ENCODE measurements around the gene SCAP. TPM values are rescaled to one million over a fixed set of nuclear protein-coding genes. Genes with fewer than 3 reads are reported as not detected.
A peak's percentile ranks its signal among the peaks of the same experiment; 100 is the strongest.

SCAP gene
- total and polyA plus RNA-seq, 8 donors = 52.8 to 84.3 (median 58.9) TPM

DNA sequence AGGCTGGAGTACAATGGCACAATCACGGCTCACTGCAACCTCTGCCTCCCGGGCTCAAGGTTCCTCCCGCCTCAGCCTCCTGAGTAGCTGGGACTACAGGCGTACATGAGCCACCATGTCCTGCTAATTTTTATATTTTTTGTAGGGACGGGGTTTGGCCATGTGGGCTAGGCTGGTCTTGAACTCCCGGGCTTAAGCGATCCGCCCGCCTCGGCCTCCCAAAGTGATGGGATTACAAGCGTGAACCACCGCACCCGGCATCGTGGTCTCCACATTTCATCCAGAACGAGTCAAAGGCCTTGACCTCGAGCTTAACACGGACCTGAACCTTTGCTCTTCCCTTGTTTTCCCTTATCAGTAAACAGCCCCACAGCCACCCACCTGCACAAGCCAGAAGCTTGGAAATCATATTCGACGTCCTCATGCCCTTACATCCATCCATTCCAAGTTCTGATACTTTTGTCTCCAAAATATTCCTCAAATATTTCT is 96.3 kb downstream of the SCAP start:
- H3K9me3 ChIP-seq = no peaks in the 10 kb centered on the region
- DNase-seq (no peak), ATAC-seq (no peak)
- H3K4me1 ChIP-seq = peaks cover 17 to 51% of the 10 kb centered on the region in 2 donors
- no peaks in the 10 kb centered on the region for H3K27me3 ChIP-seq
- TF ChIP-seq, protein P1, sequence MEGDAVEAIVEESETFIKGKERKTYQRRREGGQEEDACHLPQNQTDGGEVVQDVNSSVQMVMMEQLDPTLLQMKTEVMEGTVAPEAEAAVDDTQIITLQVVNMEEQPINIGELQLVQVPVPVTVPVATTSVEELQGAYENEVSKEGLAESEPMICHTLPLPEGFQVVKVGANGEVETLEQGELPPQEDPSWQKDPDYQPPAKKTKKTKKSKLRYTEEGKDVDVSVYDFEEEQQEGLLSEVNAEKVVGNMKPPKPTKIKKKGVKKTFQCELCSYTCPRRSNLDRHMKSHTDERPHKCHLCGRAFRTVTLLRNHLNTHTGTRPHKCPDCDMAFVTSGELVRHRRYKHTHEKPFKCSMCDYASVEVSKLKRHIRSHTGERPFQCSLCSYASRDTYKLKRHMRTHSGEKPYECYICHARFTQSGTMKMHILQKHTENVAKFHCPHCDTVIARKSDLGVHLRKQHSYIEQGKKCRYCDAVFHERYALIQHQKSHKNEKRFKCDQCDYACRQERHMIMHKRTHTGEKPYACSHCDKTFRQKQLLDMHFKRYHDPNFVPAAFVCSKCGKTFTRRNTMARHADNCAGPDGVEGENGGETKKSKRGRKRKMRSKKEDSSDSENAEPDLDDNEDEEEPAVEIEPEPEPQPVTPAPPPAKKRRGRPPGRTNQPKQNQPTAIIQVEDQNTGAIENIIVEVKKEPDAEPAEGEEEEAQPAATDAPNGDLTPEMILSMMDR (IDR thresholded peaks at IDR 0.05) = no peak
- peak overlapping the region; percentile 93 to 96 for H3K27ac ChIP-seq
- no peaks in the 10 kb centered on the region for H3K36me3 ChIP-seq
- peak overlapping the region; percentile 72 to 93 for H3K4me3 ChIP-seq
- intact Hi-C loops (cut with DNase I) = no loop called here

DNA sequence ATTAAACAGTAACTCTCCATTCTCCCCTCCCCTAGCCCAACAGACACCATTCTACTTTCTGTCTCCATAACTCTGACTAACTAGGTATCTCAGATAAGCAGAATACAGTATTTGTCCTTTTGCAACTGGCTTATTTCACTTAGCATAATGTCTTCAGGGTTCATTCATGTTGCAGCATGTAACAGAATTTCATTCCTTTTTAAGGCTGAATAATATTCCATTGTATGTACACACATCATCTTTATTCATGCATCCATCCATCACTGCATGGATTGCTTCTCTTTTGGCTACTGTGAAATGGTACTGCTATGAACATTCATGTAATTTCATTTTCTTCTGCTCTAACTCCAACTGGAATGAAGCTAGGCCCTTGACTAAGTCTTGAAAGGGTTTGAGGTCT is 96.9 kb downstream of the SCAP start:
- Histone ChIP-seq H3K27me3 (no peaks in the 10 kb centered on the region), H3K4me1 (peaks cover 17 to 46% of the 10 kb centered on the region in 2 donors), H3K9me3 (no peaks in the 10 kb centered on the region), H3K4me3 (no peak overlapping the region), H3K36me3 (no peaks in the 10 kb centered on the region), H3K27ac (no peak overlapping the region)
- ATAC-seq = no peak
- TF ChIP-seq, protein P1 (IDR thresholded peaks at IDR 0.05) = no peak
- intact Hi-C loops (cut with DNase I) = no loop called here
- DNase-seq = no peak

DNA sequence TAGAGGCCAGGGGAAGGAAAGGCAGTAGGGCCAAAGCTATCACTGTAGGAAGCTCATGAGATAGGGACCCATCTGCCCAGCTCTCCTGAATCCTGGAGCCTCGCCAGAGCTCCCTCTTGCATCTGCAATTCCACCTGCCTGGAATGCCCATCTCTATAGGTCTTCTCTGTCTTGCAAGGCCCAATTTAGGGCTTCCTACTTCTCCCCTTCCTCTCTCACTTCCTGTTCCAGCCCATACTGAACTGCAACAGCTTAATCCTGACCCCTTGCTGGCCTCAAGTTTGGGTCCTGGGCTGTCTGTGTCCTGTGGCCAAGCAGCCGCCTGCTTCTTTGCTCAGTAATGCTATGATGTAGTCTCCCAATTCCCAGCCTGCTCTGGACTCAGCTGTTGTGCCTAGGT is 98.6 kb downstream of the SCAP start:
- H3K27ac ChIP-seq = no peak overlapping the region
- H3K36me3 ChIP-seq = no peaks in the 10 kb centered on the region
- no peaks in the 10 kb centered on the region for H3K27me3 ChIP-seq
- no peak overlapping the region for H3K4me3 ChIP-seq
- DNase-seq (no peak), ATAC-seq (no peak)
- H3K4me1 ChIP-seq = peaks cover 16 to 36% of the 10 kb centered on the region in 2 donors
- H3K9me3 ChIP-seq = no peaks in the 10 kb centered on the region
- TF ChIP-seq, protein P1 (IDR thresholded peaks at IDR 0.05) = no peak
- intact Hi-C loops (cut with DNase I) = no loop called here

DNA sequence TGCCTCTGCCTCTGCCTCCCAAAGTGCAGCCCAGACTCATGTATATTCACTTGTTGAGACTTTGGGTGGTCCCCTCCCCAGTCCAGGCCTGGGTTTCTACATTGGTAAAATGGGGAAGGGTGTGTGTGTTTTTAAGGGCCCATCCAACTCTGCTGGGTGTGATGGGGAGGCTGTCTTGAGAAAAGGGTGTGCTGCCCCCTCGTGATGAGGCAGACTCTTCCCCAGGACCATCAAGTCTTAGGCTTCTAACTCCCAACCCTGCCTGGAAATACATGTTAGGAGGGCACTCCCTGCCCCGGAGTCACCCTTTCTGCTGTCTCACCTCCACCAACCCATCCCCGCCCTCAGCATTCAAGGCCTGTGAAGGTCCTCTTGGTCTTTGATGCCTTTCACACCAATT is 99.3 kb downstream of the SCAP start:
- no peaks in the 10 kb centered on the region for H3K27me3 ChIP-seq
- no peaks in the 10 kb centered on the region for H3K36me3 ChIP-seq
- ATAC-seq (no peak), DNase-seq (no peak)
- H3K9me3 ChIP-seq = no peaks in the 10 kb centered on the region
- TF ChIP-seq, protein P1 (IDR thresholded peaks at IDR 0.05) = no peak
- intact Hi-C loops (cut with DNase I) = no loop called here
- no peak overlapping the region for H3K27ac ChIP-seq
- H3K4me3 ChIP-seq = no peak overlapping the region
- H3K4me1 ChIP-seq = peaks cover 10 to 36% of the 10 kb centered on the region in 2 donors

DNA sequence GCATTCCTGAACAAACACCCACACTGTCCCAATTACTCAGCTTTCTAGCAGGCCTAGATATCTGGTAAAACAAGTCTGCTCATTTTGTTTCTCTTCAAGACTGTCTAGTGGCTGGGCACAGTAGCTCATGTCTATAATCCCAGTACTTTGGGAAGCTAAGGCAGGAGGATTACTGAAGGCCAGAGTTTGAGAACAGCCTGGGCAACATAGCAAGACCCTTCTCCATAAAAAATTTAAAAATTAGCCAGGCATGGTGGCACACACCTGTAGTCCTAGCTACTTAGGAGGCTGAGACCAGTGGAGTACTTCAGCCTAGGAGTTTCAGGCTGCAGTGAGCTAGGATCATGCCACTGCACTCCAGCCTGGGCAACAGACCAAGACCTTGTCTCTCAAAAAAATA is 101.2 kb downstream of the SCAP start:
- Histone ChIP-seq H3K4me3 (no peak overlapping the region), H3K4me1 (peaks cover 4 to 43% of the 10 kb centered on the region in 2 donors), H3K36me3 (no peaks in the 10 kb centered on the region), H3K9me3 (no peaks in the 10 kb centered on the region), H3K27me3 (no peaks in the 10 kb centered on the region), H3K27ac (no peak overlapping the region)
- intact Hi-C loops (cut with DNase I) = no loop called here
- TF ChIP-seq, protein P1 (IDR thresholded peaks at IDR 0.05) = no peak
- no peak for ATAC-seq
- no peak for DNase-seq

All from left lung (tissue), 10 donors.